K562 (cell line): ENCODE data around the gene C16orf92. TPM values are rescaled to one million over a fixed set of nuclear protein-coding genes. Genes with fewer than 3 reads are reported as not detected.

ENCODE experiments used
- ATF7 ChIP-seq: fragments of 450-650 bp; IDR thresholded peaks from 2 replicates; pipeline ENCODE4 v1.7.1; 2014; ENCODE audit warnings: mild to moderate bottlenecking, moderate library complexity
- FOXO4 ChIP-seq: fragments of 450-650 bp; formaldehyde crosslinking; IDR thresholded peaks from 2 replicates; pipeline ENCODE4 v1.4.0; 2020; ENCODE audit warnings: mild to moderate bottlenecking, moderate library complexity
- MGA ChIP-seq: fragments of 450-650 bp; IDR thresholded peaks from 2 replicates; pipeline ENCODE4 v1.6.1; 2016; ENCODE audit warnings: mild to moderate bottlenecking, moderate library complexity
- SAP30 ChIP-seq: fragments of 200-600 bp; sonication (generic); IDR thresholded peaks from 2 replicates; pipeline ENCODE4 v1.6.1; 2012; ENCODE audit warnings: borderline replicate concordance, low read depth, mild to moderate bottlenecking, moderate library complexity, low read length, control low read depth, inconsistent platforms; ENCODE audit not compliant: insufficient read depth, poor library complexity, severe bottlenecking
- TRIM25 ChIP-seq: fragments of 450-650 bp; IDR thresholded peaks from 2 replicates; pipeline ENCODE4 v1.7.0; 2016; ENCODE audit warnings: borderline replicate concordance
- VEZF1 ChIP-seq: fragments of 200-800 bp; sonication (Bioruptor generic); IDR thresholded peaks from 2 replicates; pipeline ENCODE4 v1.6.1; 2017; ENCODE audit warnings: missing genetic modification characterization, missing compliant biosample characterization
- ZFP36 ChIP-seq: fragments of 150-350 bp; IDR thresholded peaks from 2 replicates; pipeline ENCODE4 v1.6.1; 2018; ENCODE audit warnings: low read length, low read depth; ENCODE audit not compliant: partially characterized antibody
- polyA plus RNA-seq, 8 experiments: library from polyadenylated mRNA; depleted of rRNA in 4 of 8; stranded (reverse) in 5 of 8; unstranded in 3 of 8; fragments of >200 nt; fragmentation: Nextera tagmentation in 2 of 8; fragmentation: Illumina TruSeq in 1 of 8; extraction: Ambion mirVana in 2 of 8; extraction: Trizol in 1 of 8; gene quantifications; 2 replicates each; pipeline versions ENCODE4 v1.2.1 to v1.2.3, GENCODE V29; 2011 to 2014; ENCODE audit warnings: inconsistent platforms in 1 of 8, missing spikeins in 1 of 8
- total RNA-seq, 7 experiments: library from RNA; depleted of rRNA in 6 of 7; stranded (reverse); fragments of >200 nt in 6 of 7; fragmentation: Illumina TruSeq in 2 of 7; extraction: Trizol in 2 of 7; gene quantifications; 2 replicates each; pipeline versions ENCODE4 v1.2.1 to v1.2.3, GENCODE V29; 2011 to 2021; ENCODE audit warnings: low replicate concordance in 1 of 7

The C16orf92 gene
- total and polyA plus RNA-seq, 9 of the 15 experiments (the other 6 are each of a cell fraction or from before 2014, with no cell fraction given), result not detected

- TF ChIP-seq TRIM25, result no peak
- peak; percentile 99 for TF ChIP-seq MGA
- TF ChIP-seq ATF7, result peak; percentile 75
- TF ChIP-seq ZFP36, result no peak
- peak; percentile 87 for TF ChIP-seq SAP30
- TF ChIP-seq FOXO4, result no peak
- peak; percentile 57 for TF ChIP-seq VEZF1
Observed at GRCh38 chr16:30052671-30053372, 29.8 kb downstream of the C16orf92 start (continued).
